K562 (cell line): ENCODE measurements around the gene CRAMP1. TPM values are rescaled to one million over a fixed set of nuclear protein-coding genes. Genes with fewer than 3 reads are reported as not detected.

Experiments
- ATAC-seq: fragments of 200-7000 bp; cut with Tn5 transposase; 3 replicates; pipeline ENCODE4 v1.9.1; 2020; ENCODE audit warnings: moderate library complexity
- BruUV-seq: library from RNA; stranded (reverse); fragments of 400-500 nt; replicated peaks from 2 replicates; lab custom pipeline; 2021; lab: Mats Ljungman, UMichigan
- CTCF ChIA-PET: fragments of 300-600 bp; formaldehyde crosslinking; extraction: SDS; loops from one replicate; lab custom pipeline; 2021; ENCODE audit warnings: low intra/inter-chr PET ratio; lab: Yijun Ruan, JAX
- POLR2A ChIA-PET: fragments of 300-600, 350-650 bp; sonication (Branson Sonifier 250); formaldehyde crosslinking; extraction: SDS; loops from one replicate; lab custom pipeline; 2021; ENCODE audit warnings: antibody characterized with exemption, inconsistent platforms; lab: Yijun Ruan, JAX
- DNase-seq, 4 experiments: peaks; one replicate each; pipeline versions ENCODE4 v3.0.0 to v3.0.0-alpha.2; 2011 to 2018; ENCODE audit warnings: low spot score in 3 of 4, mixed read lengths in 3 of 4; ENCODE audit errors: extremely low read depth in 1 of 4
- FAIRE-seq: peaks from 2 replicates; lab custom pipeline; 2011; peaks lifted over from hg19 to GRCh38; lab: Jason Lieb, UNC
- H2AFZ ChIP-seq: 2 replicates; pipeline ENCODE4 v1.6.0; 2011; ENCODE audit warnings: low read depth, low read length, control low read depth, inconsistent platforms
- H3K27ac ChIP-seq: fragments of 200-600 bp; 3 replicates; pipeline ENCODE4 v1.8.0; 2011; ENCODE audit warnings: low read depth, mild to moderate bottlenecking, control low read depth, inconsistent platforms, low read length, moderate library complexity, mixed read lengths; ENCODE audit errors: extremely low read depth
- H3K27me3 ChIP-seq, 2 experiments: fragments of 300-600 bp in 1 of 2; 2 replicates in 1 of 2; 3 replicates in 1 of 2; pipeline versions ENCODE4 v1.6.0 to v1.8.0; 2011; ENCODE audit warnings: inconsistent platforms in 2 of 2, low read length in 2 of 2, mild to moderate bottlenecking in 1 of 2, mixed read lengths in 1 of 2, moderate library complexity in 1 of 2; ENCODE audit not compliant: control insufficient read depth in 2 of 2, insufficient read depth in 2 of 2
- H3K36me3 ChIP-seq: fragments of 300-600 bp; 3 replicates; pipeline ENCODE4 v1.8.0; 2011; ENCODE audit warnings: mild to moderate bottlenecking, low read length, inconsistent platforms; ENCODE audit not compliant: control insufficient read depth, insufficient read depth
- H3K4me1 ChIP-seq, 2 experiments: fragments of 200-600 bp in 1 of 2; replicated peaks in 1 of 2; 2 replicates in 1 of 2; 3 replicates in 1 of 2; pipeline versions ENCODE4 v1.5.1 to v1.8.0; 2011; ENCODE audit warnings: inconsistent platforms in 2 of 2, low read length in 2 of 2, mild to moderate bottlenecking in 1 of 2, mixed read lengths in 1 of 2, moderate library complexity in 1 of 2; ENCODE audit not compliant: control insufficient read depth in 2 of 2, insufficient read depth in 2 of 2
- H3K4me2 ChIP-seq: 2 replicates; pipeline ENCODE4 v1.6.1; 2011; ENCODE audit warnings: low read length, control low read depth, inconsistent platforms, mixed read lengths; ENCODE audit not compliant: insufficient read depth
- H3K4me3 ChIP-seq: fragments of 200-600 bp; sonication (generic), shearing (Covaris generic); 2 replicates; pipeline ENCODE4 v1.5.1; 2016; ENCODE audit warnings: control low read depth, inconsistent platforms
- H3K79me2 ChIP-seq: fragments of 200-600 bp; 3 replicates; pipeline ENCODE4 v1.8.0; 2011; ENCODE audit warnings: low read length, inconsistent platforms; ENCODE audit not compliant: control insufficient read depth, insufficient read depth
- H3K9ac ChIP-seq, 2 experiments: 2 replicates each; pipeline versions ENCODE4 v1.6.0 to v1.6.1; 2011; ENCODE audit warnings: low read depth in 2 of 2, low read length in 2 of 2, control low read depth in 1 of 2, inconsistent platforms in 1 of 2, mild to moderate bottlenecking in 1 of 2, mixed read lengths in 1 of 2; ENCODE audit not compliant: insufficient read depth in 1 of 2
- H3K9me1 ChIP-seq: one replicate; pipeline ENCODE4 v1.6.0; 2011; ENCODE audit warnings: inconsistent platforms, mild to moderate bottlenecking, low read length, moderate library complexity; ENCODE audit not compliant: control insufficient read depth, insufficient read depth
- H3K9me3 ChIP-seq: replicated peaks from 2 replicates; pipeline ENCODE4 v1.5.1; 2011; ENCODE audit warnings: low read depth, low read length, inconsistent platforms; ENCODE audit not compliant: control insufficient read depth, insufficient read depth
- H4K20me1 ChIP-seq: replicated peaks from 2 replicates; pipeline ENCODE4 v1.6.1; 2011; ENCODE audit warnings: low read length, inconsistent platforms, mixed read lengths; ENCODE audit not compliant: control insufficient read depth, insufficient read depth
- C11orf30 ChIP-seq: fragments of 450-650 bp; IDR thresholded peaks from 2 replicates; pipeline ENCODE4 v1.6.1; 2016; ENCODE audit warnings: low read depth, mild to moderate bottlenecking
- CBFA2T3 ChIP-seq: fragments of 450-650 bp; IDR thresholded peaks from 2 replicates; pipeline ENCODE4 v1.6.1; 2017
- CBX5 ChIP-seq: IDR thresholded peaks from 2 replicates; pipeline ENCODE4 v1.6.1; 2014; ENCODE audit warnings: low read depth, borderline replicate concordance
- CEBPB ChIP-seq: fragments of 450-650 bp; IDR thresholded peaks from 2 replicates; pipeline ENCODE4 v1.6.1; 2016; ENCODE audit warnings: missing genetic modification characterization, missing compliant biosample characterization
- GATAD2A ChIP-seq: fragments of 450-650 bp; IDR thresholded peaks from 2 replicates; pipeline ENCODE4 v1.6.1; 2017
- MAFF ChIP-seq: IDR thresholded peaks from 2 replicates; pipeline ENCODE4 v1.6.1; 2012; ENCODE audit warnings: low read length, improper control_type of control experiment
- MAFG ChIP-seq: fragments of 450-650 bp; conservative IDR thresholded peaks from 2 replicates; pipeline ENCODE4 v1.6.1; 2016; ENCODE audit warnings: missing genetic modification characterization, missing compliant biosample characterization
- ZNF184 ChIP-seq: sonication (generic); formaldehyde crosslinking; IDR thresholded peaks from 2 replicates; pipeline ENCODE4 v1.5.0; 2020; ENCODE audit warnings: missing genetic modification reagents
- ZNF316 ChIP-seq: fragments of 450-650 bp; IDR thresholded peaks from 2 replicates; pipeline ENCODE4 v1.6.1; 2016
- ZZZ3 ChIP-seq: fragments of 450-650 bp; IDR thresholded peaks from 2 replicates; pipeline ENCODE4 v1.6.1; 2016; ENCODE audit warnings: antibody characterized with exemption, mild to moderate bottlenecking, moderate library complexity
- WGBS: fragments of 100-300 bp; shearing (Covaris generic); methylation state at CpG from one replicate; pipeline ENCODE4 v1.1.6; 2016; ENCODE audit warnings: low coverage, mixed read lengths; ENCODE audit not compliant: insufficient coverage; ENCODE audit errors: missing lambda C conversion rate; 5-methylcytosine and 5-hydroxymethylcytosine counted together
- in situ Hi-C: fragments of 300-500 bp; cut with MboI; formaldehyde crosslinking; loops from 4 replicates; pipeline ENCODE4 v1.15.0; 2018; ENCODE audit warnings: inconsistent platforms, mixed read lengths
- intact Hi-C: fragments of 100-400 bp; cut with micrococcal nuclease; formaldehyde crosslinking; loops from 2 replicates; pipeline ENCODE4 v1.14.2; 2022
- polyA plus RNA-seq, 8 experiments: library from polyadenylated mRNA; depleted of rRNA in 4 of 8; stranded (reverse) in 5 of 8; unstranded in 3 of 8; fragments of >200 nt; fragmentation: Nextera tagmentation in 2 of 8; fragmentation: Illumina TruSeq in 1 of 8; extraction: Ambion mirVana in 2 of 8; extraction: Trizol in 1 of 8; gene quantifications; 2 replicates each; pipeline versions ENCODE4 v1.2.1 to v1.2.3, GENCODE V29; 2011 to 2014; ENCODE audit warnings: inconsistent platforms in 1 of 8, missing spikeins in 1 of 8
- total RNA-seq, 7 experiments: library from RNA; depleted of rRNA in 6 of 7; stranded (reverse); fragments of >200 nt in 6 of 7; fragmentation: Illumina TruSeq in 2 of 7; extraction: Trizol in 2 of 7; gene quantifications; 2 replicates each; pipeline versions ENCODE4 v1.2.1 to v1.2.3, GENCODE V29; 2011 to 2021; ENCODE audit warnings: low replicate concordance in 1 of 7

Gene CRAMP1
- total and polyA plus RNA-seq, 9 of the 15 experiments (the other 6 are each of a cell fraction or from before 2014, with no cell fraction given), result 0.52 to 20.8 (median 7.5) TPM

GRCh38 chr16:1626327-1626726, 14.2 kb downstream of the CRAMP1 start:
- no peak overlapping the region for H2AFZ ChIP-seq
- in situ Hi-C loops, result no loop called here
- H3K36me3 ChIP-seq, result peaks cover 86% of the 10 kb centered on the region
- ChIA-PET POLR2A (interaction anchor here (0.6 to 2.2 kb wide), 3 partner anchors 9 to 813 kb away, joined by 3 to 6 read pairs (median 3); no protein-coding TSS in a partner anchor), CTCF (no interaction called here)
- BruUV-seq, result no TSS peak
- H3K79me2 ChIP-seq, result peaks cover 69% of the 10 kb centered on the region
- 87% methylated on average over 6 of the region's 6 CpGs for WGBS
- H3K9me3 ChIP-seq, result no peaks in the 10 kb centered on the region
- ATAC-seq (no peak), DNase-seq (no peak)
- peaks cover 0 to 10% of the 10 kb centered on the region in 2 experiments; a peak in 1 of 5 replicates for H3K4me1 ChIP-seq
- intact Hi-C loops, result no loop called here
- TF ChIP-seq MAFF (peak; percentile 9; the same call in 1 of the 2 replicates), CBX5 (no peak), CEBPB (no peak), MAFG (tag) (0 out of 2 replicates have a peak, but pooled peaks have one; percentile 24), ZNF316 (peak; percentile 40; the same call in 1 of the 2 replicates), CBFA2T3 (no peak), ZZZ3 (no peak), ZNF184 (CRISPR knock-in tag) (no peak), GATAD2A (no peak), C11orf30 (peak; percentile 26)
- TF ChIP-seq, all 486 proteins: peak for 4
- H3K4me3 ChIP-seq, result no peak overlapping the region
- no peak for FAIRE-seq
- H3K9ac ChIP-seq, result no peak overlapping the region
- H3K27me3 ChIP-seq, result no peaks in the 10 kb centered on the region
- H3K4me2 ChIP-seq, result no peak overlapping the region
- peaks cover 4% of the 10 kb centered on the region; the same call in 1 of the 2 replicates for H4K20me1 ChIP-seq
- H3K9me1 ChIP-seq, result peaks cover 5% of the 10 kb centered on the region
- no peak overlapping the region for H3K27ac ChIP-seq
